Mammary epithelial cell (primary cell): ENCODE measurements around the gene EPHB6.

Source experiments
- CTCF ChIP-seq, 2 donors: IDR thresholded peaks in 1 of 2; conservative IDR thresholded peaks in 1 of 2; 2 replicates each; pipeline ENCODE4 v1.5.1; 2011 to 2012; ENCODE audit warnings: inconsistent platforms in 2 of 2, low read length in 2 of 2, mild to moderate bottlenecking in 2 of 2, control low read depth in 1 of 2, low read depth in 1 of 2; ENCODE audit not compliant: insufficient read depth in 1 of 2; ENCODE audit errors: extremely low read depth in 1 of 2
- EZH2 ChIP-seq: IDR thresholded peaks from 2 replicates; pipeline ENCODE4 v1.6.1; 2012; ENCODE audit warnings: low read length, inconsistent platforms, borderline replicate concordance

GRCh38 chr7:142822714-142823113, 32.2 kb upstream of the EPHB6 start:
- no peak for TF ChIP-seq CTCF (conservative IDR thresholded peaks at IDR 0.05 in 1 of 2, IDR thresholded peaks at IDR 0.05 in 1 of 2; ENCODE audit: extremely low read depth in 1 of 2, insufficient read depth in 1 of 2, low read depth in 1 of 2, low read length in 2 of 2)
- TF ChIP-seq EZH2 = no peak
